ENCODE measurements around the gene EEFSEC.

Gene EEFSEC

GRCh38 chr3:128413413-128414205 is 260.3 kb downstream of the EEFSEC start:
- H3K27ac ChIP-seq (replicated peaks) = no peak overlapping the region
- DNase-seq (ENCODE audit: low read depth in 1 of 2, low spot score in 1 of 2) = no peak

DNA sequence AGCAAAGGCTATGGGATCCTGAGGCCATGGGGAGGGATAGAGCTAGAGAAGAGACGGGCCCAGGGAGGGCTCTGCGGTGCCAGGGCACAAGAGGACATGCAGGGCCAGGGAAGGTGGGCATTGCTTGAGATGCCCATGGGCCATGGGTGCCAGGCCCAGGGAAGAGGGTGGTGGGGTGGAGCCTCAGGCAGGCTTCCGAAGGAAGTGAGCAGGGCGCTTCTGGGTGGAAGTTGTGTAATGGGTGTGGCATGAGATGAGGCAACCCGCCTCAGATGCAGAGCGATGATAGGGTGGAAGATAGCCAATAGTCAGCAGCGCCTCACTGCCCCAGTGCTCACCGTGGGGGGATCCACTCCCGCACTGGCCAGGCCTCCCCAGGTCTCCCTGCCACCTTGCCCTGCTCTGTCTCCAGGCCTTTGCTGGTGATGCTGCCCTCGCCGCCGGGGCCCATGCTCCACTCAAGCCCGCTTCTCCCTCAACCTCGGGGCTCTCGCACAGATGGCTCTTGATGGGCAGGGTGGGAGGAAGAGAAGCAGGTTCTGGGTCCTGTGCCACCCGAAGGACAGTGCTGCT is 262.0 kb downstream of the EEFSEC start:
- no peaks in the 10 kb centered on the region for H3K27me3 ChIP-seq (ENCODE audit: insufficient read depth, poor library complexity, severe bottlenecking)
- no peak for TF ChIP-seq GABPA (IDR thresholded peaks at IDR 0.05; ENCODE audit: low read depth)
- TF ChIP-seq SPI1 (IDR thresholded peaks at IDR 0.05; ENCODE audit: borderline replicate concordance, low read depth) = peak; percentile 59; the same call in 1 of the 2 replicates
- peak; percentile 70 to 82 for DNase-seq (ENCODE audit: low read depth in 1 of 2, low spot score in 1 of 2)
- peak overlapping the region; percentile 33 for H3K27ac ChIP-seq (replicated peaks)
- no peak overlapping the region for H3K4me3 ChIP-seq (replicated peaks; ENCODE audit: insufficient read depth, low read length)

More at GRCh38 chr3:128413413-128414205, 260.3 kb downstream of the EEFSEC start:
- no peak overlapping the region for H3K4me3 ChIP-seq (replicated peaks; ENCODE audit: insufficient read depth, low read length)
- TF ChIP-seq SPI1 (IDR thresholded peaks at IDR 0.05; ENCODE audit: borderline replicate concordance, low read depth) (no peak), POLR2AphosphoS5 (IDR thresholded peaks at IDR 0.05; ENCODE audit: low read depth) (no peak), REST (IDR thresholded peaks at IDR 0.05; ENCODE audit: insufficient replicate concordance, low read depth) (no peak), GABPA (IDR thresholded peaks at IDR 0.05; ENCODE audit: low read depth) (no peak)
- TF ChIP-seq, protein P1, sequence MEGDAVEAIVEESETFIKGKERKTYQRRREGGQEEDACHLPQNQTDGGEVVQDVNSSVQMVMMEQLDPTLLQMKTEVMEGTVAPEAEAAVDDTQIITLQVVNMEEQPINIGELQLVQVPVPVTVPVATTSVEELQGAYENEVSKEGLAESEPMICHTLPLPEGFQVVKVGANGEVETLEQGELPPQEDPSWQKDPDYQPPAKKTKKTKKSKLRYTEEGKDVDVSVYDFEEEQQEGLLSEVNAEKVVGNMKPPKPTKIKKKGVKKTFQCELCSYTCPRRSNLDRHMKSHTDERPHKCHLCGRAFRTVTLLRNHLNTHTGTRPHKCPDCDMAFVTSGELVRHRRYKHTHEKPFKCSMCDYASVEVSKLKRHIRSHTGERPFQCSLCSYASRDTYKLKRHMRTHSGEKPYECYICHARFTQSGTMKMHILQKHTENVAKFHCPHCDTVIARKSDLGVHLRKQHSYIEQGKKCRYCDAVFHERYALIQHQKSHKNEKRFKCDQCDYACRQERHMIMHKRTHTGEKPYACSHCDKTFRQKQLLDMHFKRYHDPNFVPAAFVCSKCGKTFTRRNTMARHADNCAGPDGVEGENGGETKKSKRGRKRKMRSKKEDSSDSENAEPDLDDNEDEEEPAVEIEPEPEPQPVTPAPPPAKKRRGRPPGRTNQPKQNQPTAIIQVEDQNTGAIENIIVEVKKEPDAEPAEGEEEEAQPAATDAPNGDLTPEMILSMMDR (IDR thresholded peaks at IDR 0.05; ENCODE audit: insufficient read depth, low read length) = no peak
- no peaks in the 10 kb centered on the region for H3K27me3 ChIP-seq (ENCODE audit: insufficient read depth, poor library complexity, severe bottlenecking)

DNA sequence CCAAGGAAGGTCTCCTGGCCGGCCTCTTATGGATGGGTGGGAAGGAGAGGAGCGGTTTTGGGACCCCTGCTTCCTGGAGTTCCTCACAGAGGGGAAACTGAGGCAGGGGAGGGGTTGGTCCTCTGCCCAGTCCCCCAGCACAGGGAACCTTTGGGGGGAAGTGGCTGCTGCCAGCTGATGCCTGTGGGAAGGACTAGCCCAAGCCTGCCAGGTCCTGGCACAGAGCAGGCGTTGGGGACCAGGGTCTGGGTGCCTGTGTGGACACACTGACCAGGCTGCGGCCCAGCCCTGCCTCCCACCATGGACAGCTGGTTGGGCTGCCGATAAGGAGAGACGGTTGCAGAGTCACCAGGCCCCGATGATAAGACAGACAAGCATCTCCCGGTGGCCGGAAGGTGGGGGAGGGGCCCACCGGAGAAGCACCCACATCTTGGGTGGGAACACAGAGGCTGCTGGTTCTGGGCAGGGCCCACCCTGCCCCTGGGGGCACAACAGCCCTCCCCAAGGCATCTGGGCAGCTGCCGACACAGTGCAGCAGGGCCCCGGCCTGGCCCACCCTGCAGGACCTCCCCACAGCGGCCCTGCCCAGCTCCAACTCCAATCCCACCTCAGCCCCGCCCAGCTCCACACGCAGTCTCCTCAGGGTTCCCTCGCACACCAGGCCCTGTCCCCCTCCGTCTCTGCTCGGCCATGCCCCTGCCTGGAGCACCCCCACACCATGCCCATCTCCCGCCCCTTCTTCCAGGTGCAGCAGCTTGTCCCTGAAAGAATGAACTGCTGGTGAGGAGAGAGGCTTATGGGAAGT is 262.7 kb downstream of the EEFSEC start:
- Histone ChIP-seq H3K27me3 (ENCODE audit: insufficient read depth, poor library complexity, severe bottlenecking) (no peaks in the 10 kb centered on the region), H3K27ac (replicated peaks) (peak overlapping the region; percentile 33), H3K4me3 (replicated peaks; ENCODE audit: insufficient read depth, low read length) (no peak overlapping the region)
- no peak for DNase-seq (ENCODE audit: low read depth in 1 of 2, low spot score in 1 of 2)
- TF ChIP-seq SPI1 (IDR thresholded peaks at IDR 0.05; ENCODE audit: borderline replicate concordance, low read depth) = no peak
- TF ChIP-seq POLR2AphosphoS5 (IDR thresholded peaks at IDR 0.05; ENCODE audit: low read depth) = no peak
- no peak for TF ChIP-seq REST (IDR thresholded peaks at IDR 0.05; ENCODE audit: insufficient replicate concordance, low read depth)
- TF ChIP-seq, protein P1 (IDR thresholded peaks at IDR 0.05; ENCODE audit: insufficient read depth, low read length) = no peak
- no peak for TF ChIP-seq GABPA (IDR thresholded peaks at IDR 0.05; ENCODE audit: low read depth)

Measured in HL-60 (cell line).